Activated CD4-positive, alpha-beta T cell treated with anti-CD3 and anti-CD28 coated beads for 48 hours (primary cell): ENCODE measurements around the gene THUMPD1.
A peak's percentile ranks its signal among the peaks of the same experiment; 100 is the strongest.

Experiments
- DNase-seq: peaks from one replicate; pipeline ENCODE4 v3.0.0-alpha.2; 2020

Gene THUMPD1

GRCh38 chr16:20689668-20690067 is 52.0 kb downstream of the THUMPD1 start:
- no peak for DNase-seq

DNA sequence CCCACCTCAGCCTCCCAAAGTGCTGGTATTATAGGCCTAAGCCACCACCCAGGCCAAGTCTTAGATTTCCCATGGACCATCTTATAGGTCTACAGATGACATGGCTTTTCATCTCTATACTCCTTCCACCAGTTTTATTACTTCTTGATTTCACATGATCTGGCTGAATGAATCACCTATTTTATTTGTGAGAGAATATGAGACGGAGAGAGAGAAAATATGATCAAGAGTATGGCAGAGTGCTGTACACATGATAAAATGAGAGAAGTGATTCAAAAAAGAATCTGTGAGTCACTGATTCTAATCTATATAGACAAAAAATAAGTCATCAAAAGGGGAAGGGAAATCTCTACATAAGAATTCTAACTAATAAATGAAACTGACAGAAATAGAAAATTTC is 57.8 kb downstream of the THUMPD1 start:
- DNase-seq: peak; percentile 10
